Measurements from ENCODE around the gene SULT1A4. TPM values are rescaled to one million over a fixed set of nuclear protein-coding genes. Genes with fewer than 3 reads are reported as not detected.
"Not testable (repeated sequence)": the region's sequence is repeated elsewhere in the genome, so short reads cannot be mapped to it uniquely, and the experiment has no call there.

The SULT1A4 gene
- polyA plus RNA-seq, result 0.89 to 1.7 TPM (median 1.2 TPM) in 3 replicates
- polyA plus RNA-seq (2011; ENCODE audit: low read depth), result not detected
- polyA plus RNA-seq (2011; cell fraction: cytosol; rRNA removed), result 0.25 TPM in 1 of 2 replicates, not detected in the other
- polyA plus RNA-seq (2011; cell fraction: nucleus; rRNA removed), result 3.2 and 3.6 TPM in 2 replicates
- polyA plus RNA-seq (2012; ENCODE audit: low replicate concordance), result 0.66 and 2.5 TPM in 2 replicates
- polyA minus RNA-seq, result 0.77 to 1.1 TPM in 2 of 3 replicates, not detected in the other
- polyA minus RNA-seq (2011; cell fraction: cytosol; rRNA and poly(A)+ RNA removed), result not detected
- 1.2 TPM in 1 of 2 replicates, not detected in the other for polyA minus RNA-seq (2011; cell fraction: nucleus; rRNA and poly(A)+ RNA removed)

DNA sequence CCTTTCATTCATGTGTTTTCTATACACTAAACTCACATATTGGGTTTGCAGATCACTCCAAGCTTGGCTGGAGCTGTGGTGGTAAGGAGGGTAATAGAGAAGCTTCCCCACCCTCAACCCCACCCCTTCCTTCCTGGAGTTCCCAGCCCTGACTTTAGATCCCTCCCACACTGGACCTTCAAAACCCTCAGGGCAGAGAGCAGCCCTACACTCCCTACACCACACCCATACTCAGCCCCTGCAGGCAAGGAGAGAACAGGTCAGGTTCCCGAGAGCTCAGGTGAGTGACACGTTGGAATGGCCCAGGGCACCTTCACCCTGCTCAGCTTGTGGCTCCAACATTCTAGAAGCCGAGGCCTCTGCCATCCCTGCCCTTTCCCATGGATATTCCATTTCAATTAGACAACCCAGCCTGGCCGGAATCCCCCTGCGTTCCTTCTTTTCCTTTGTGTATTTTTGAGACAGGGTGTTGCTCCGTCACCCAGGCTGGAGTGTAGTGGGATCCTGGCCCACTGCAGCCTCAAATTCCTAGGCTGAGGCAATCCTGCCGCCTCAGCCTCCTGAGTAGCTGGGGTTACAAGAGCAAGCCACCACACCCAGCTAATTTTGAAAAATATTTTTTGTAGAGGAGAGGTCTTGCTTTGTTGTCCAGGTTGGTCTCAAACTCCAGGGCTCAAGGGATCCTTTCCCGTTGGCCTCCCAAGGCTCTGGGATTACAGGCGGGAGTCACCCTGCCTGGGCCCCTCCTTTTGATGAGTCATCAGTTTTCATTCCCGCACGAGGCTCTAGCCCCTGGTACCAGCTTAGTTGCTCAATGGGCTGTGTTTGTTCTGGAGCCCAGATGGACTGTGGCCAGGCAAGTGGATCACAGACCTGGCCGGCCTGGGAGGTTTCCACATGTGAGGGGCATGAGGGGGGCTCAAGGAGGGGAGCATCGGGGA is at the start of gene SULT1A4:
SULT1A4 (plus strand) TSS at position 208 of the 941 bp plus-strand sequence. CDS start 1,473 bp downstream, outside the sequence.
- H3K9me1 ChIP-seq (ENCODE audit: control insufficient read depth, extremely low read depth, insufficient read depth, low read length); H3K27ac ChIP-seq (ENCODE audit: control insufficient read depth, insufficient read depth, low read length); H4K20me1 ChIP-seq (ENCODE audit: control insufficient read depth, extremely low read depth, insufficient read depth, low read length); H2AFZ ChIP-seq (ENCODE audit: control insufficient read depth, low read length); H3K27me3 ChIP-seq (ENCODE audit: control insufficient read depth, extremely low read depth, insufficient read depth, low read length); H3K4me3 ChIP-seq (ENCODE audit: control insufficient read depth in 2 of 3, extremely low read depth in 1 of 3, insufficient read depth in 2 of 3, low read depth in 1 of 3, low read length in 3 of 3); H3K4me2 ChIP-seq (ENCODE audit: control insufficient read depth, extremely low read depth, insufficient read depth, low read depth, low read length); DNase-seq (ENCODE audit: low read depth, low spot score); H3K9ac ChIP-seq (ENCODE audit: control insufficient read depth, extremely low read depth, insufficient read depth, low read length); dilution Hi-C loops (cut with MboI; ENCODE audit: extremely low pct_ligation_motif_present, low sequenced_read_pairs); H3K9me3 ChIP-seq (ENCODE audit: control insufficient read depth, low read depth, low read length); H3K4me1 ChIP-seq (ENCODE audit: control insufficient read depth, extremely low read depth, insufficient read depth, low read length); H3K79me2 ChIP-seq (ENCODE audit: control insufficient read depth, insufficient read depth, low read length); H3K36me3 ChIP-seq (ENCODE audit: control insufficient read depth in 2 of 2, extremely low read depth in 1 of 2, insufficient read depth in 2 of 2, low read length in 2 of 2): not testable (repeated sequence)
- FAIRE-seq, result peak; percentile 46

- not testable (repeated sequence) for H3K4me3 ChIP-seq (ENCODE audit: control insufficient read depth in 2 of 3, extremely low read depth in 1 of 3, insufficient read depth in 2 of 3, low read depth in 1 of 3, low read length in 3 of 3); FAIRE-seq; H3K9me1 ChIP-seq (ENCODE audit: control insufficient read depth, extremely low read depth, insufficient read depth, low read length)
These were observed 36.1 kb upstream of the SULT1A4 start for GRCh38 chr16:29423587-29423986.

GRCh38 chr16:29425390-29425789 is 34.3 kb upstream of the SULT1A4 start:
- DNase-seq (ENCODE audit: low read depth, low spot score); H3K9me3 ChIP-seq (ENCODE audit: control insufficient read depth, low read depth, low read length); H3K4me1 ChIP-seq (ENCODE audit: control insufficient read depth, extremely low read depth, insufficient read depth, low read length); H3K36me3 ChIP-seq (ENCODE audit: control insufficient read depth in 2 of 2, extremely low read depth in 1 of 2, insufficient read depth in 2 of 2, low read length in 2 of 2); H3K9ac ChIP-seq (ENCODE audit: control insufficient read depth, extremely low read depth, insufficient read depth, low read length); H2AFZ ChIP-seq (ENCODE audit: control insufficient read depth, low read length); H4K20me1 ChIP-seq (ENCODE audit: control insufficient read depth, extremely low read depth, insufficient read depth, low read length); dilution Hi-C loops (cut with MboI; ENCODE audit: extremely low pct_ligation_motif_present, low sequenced_read_pairs); H3K27ac ChIP-seq (ENCODE audit: control insufficient read depth, insufficient read depth, low read length); H3K4me2 ChIP-seq (ENCODE audit: control insufficient read depth, extremely low read depth, insufficient read depth, low read depth, low read length); FAIRE-seq; H3K9me1 ChIP-seq (ENCODE audit: control insufficient read depth, extremely low read depth, insufficient read depth, low read length); H3K79me2 ChIP-seq (ENCODE audit: control insufficient read depth, insufficient read depth, low read length); H3K27me3 ChIP-seq (ENCODE audit: control insufficient read depth, extremely low read depth, insufficient read depth, low read length); H3K4me3 ChIP-seq (ENCODE audit: control insufficient read depth in 2 of 3, extremely low read depth in 1 of 3, insufficient read depth in 2 of 3, low read depth in 1 of 3, low read length in 3 of 3): not testable (repeated sequence)

More at GRCh38 chr16:29423587-29423986, 36.1 kb upstream of the SULT1A4 start:
- H4K20me1 ChIP-seq (ENCODE audit: control insufficient read depth, extremely low read depth, insufficient read depth, low read length); H3K9ac ChIP-seq (ENCODE audit: control insufficient read depth, extremely low read depth, insufficient read depth, low read length); H3K4me1 ChIP-seq (ENCODE audit: control insufficient read depth, extremely low read depth, insufficient read depth, low read length); H3K27me3 ChIP-seq (ENCODE audit: control insufficient read depth, extremely low read depth, insufficient read depth, low read length); H3K27ac ChIP-seq (ENCODE audit: control insufficient read depth, insufficient read depth, low read length); dilution Hi-C loops (cut with MboI; ENCODE audit: extremely low pct_ligation_motif_present, low sequenced_read_pairs); H3K9me3 ChIP-seq (ENCODE audit: control insufficient read depth, low read depth, low read length); H3K79me2 ChIP-seq (ENCODE audit: control insufficient read depth, insufficient read depth, low read length); H3K4me2 ChIP-seq (ENCODE audit: control insufficient read depth, extremely low read depth, insufficient read depth, low read depth, low read length); H2AFZ ChIP-seq (ENCODE audit: control insufficient read depth, low read length); DNase-seq (ENCODE audit: low read depth, low spot score); H3K36me3 ChIP-seq (ENCODE audit: control insufficient read depth in 2 of 2, extremely low read depth in 1 of 2, insufficient read depth in 2 of 2, low read length in 2 of 2): not testable (repeated sequence)

DNA sequence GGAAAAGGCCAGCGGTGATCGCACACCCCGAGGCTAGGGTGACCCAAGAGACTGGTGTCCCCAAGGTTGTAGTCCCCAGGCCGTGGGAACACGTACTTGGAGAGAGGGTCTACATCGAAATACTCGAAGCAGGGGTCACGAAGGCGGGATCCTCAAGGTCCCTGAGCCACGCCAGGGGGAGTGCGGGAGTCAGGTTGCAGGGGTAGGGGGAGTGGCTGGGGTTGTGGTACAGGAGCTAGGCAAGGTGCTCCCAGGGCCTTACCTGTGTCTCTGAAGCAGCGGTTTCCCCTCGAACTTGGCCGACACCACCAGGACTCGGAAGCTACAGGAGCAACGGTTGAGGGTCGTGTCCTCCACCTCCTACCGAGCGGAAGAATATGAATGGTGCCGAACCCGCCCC is 6.0 kb upstream of the SULT1A4 start:
- H2AFZ ChIP-seq (ENCODE audit: control insufficient read depth, low read length); H3K36me3 ChIP-seq (ENCODE audit: control insufficient read depth in 2 of 2, extremely low read depth in 1 of 2, insufficient read depth in 2 of 2, low read length in 2 of 2); H4K20me1 ChIP-seq (ENCODE audit: control insufficient read depth, extremely low read depth, insufficient read depth, low read length); H3K27me3 ChIP-seq (ENCODE audit: control insufficient read depth, extremely low read depth, insufficient read depth, low read length); H3K9me1 ChIP-seq (ENCODE audit: control insufficient read depth, extremely low read depth, insufficient read depth, low read length); H3K4me2 ChIP-seq (ENCODE audit: control insufficient read depth, extremely low read depth, insufficient read depth, low read depth, low read length); H3K79me2 ChIP-seq (ENCODE audit: control insufficient read depth, insufficient read depth, low read length); H3K9me3 ChIP-seq (ENCODE audit: control insufficient read depth, low read depth, low read length); dilution Hi-C loops (cut with MboI; ENCODE audit: extremely low pct_ligation_motif_present, low sequenced_read_pairs); H3K4me3 ChIP-seq (ENCODE audit: control insufficient read depth in 2 of 3, extremely low read depth in 1 of 3, insufficient read depth in 2 of 3, low read depth in 1 of 3, low read length in 3 of 3); H3K9ac ChIP-seq (ENCODE audit: control insufficient read depth, extremely low read depth, insufficient read depth, low read length); H3K27ac ChIP-seq (ENCODE audit: control insufficient read depth, insufficient read depth, low read length); DNase-seq (ENCODE audit: low read depth, low spot score); H3K4me1 ChIP-seq (ENCODE audit: control insufficient read depth, extremely low read depth, insufficient read depth, low read length): not testable (repeated sequence)
- FAIRE-seq, result peak; percentile 17
